HEK293 (cell line): Measurements from ENCODE around the gene EHMT1.

ENCODE experiments used
- CTCF ChIA-PET: fragments of 350-600 bp; formaldehyde crosslinking; extraction: SDS; loops from one replicate; lab custom pipeline; 2021; ENCODE audit warnings: antibody characterized with exemption; lab: Yijun Ruan, JAX
- POLR2A ChIA-PET: fragments of 300-600 bp; formaldehyde crosslinking; extraction: SDS; loops from one replicate; lab custom pipeline; 2020; ENCODE audit warnings: antibody characterized with exemption, inconsistent platforms; lab: Yijun Ruan, JAX
- H3K27ac ChIP-seq: fragments of 200-500 bp; sonication (Bioruptor generic); 2 replicates; pipeline ENCODE4 v1.5.1; 2014; ENCODE audit warnings: low read depth, low read length, control low read depth, inconsistent platforms; ENCODE audit errors: extremely low read depth
- H3K36me3 ChIP-seq, 2 experiments: fragments of 200-500 bp in 1 of 2; sonication (Bioruptor generic) in 1 of 2; 1 replicate in 1 of 2; 2 replicates in 1 of 2; pipeline ENCODE4 v1.5.1; 2014 to 2017; ENCODE audit warnings: inconsistent platforms in 2 of 2, low read length in 2 of 2; ENCODE audit not compliant: control insufficient read depth in 2 of 2, insufficient read depth in 1 of 2
- H3K4me1 ChIP-seq: fragments of 200-500 bp; sonication (Bioruptor generic); 2 replicates; pipeline ENCODE4 v1.5.1; 2014; ENCODE audit warnings: mild to moderate bottlenecking, low read length, inconsistent platforms; ENCODE audit not compliant: control insufficient read depth, insufficient read depth
- H3K4me3 ChIP-seq: 2 replicates; pipeline ENCODE4 v1.5.1; 2011; ENCODE audit warnings: low read depth, mild to moderate bottlenecking, control low read depth, low read length, moderate library complexity
- H3K9me3 ChIP-seq: fragments of 200-500 bp; sonication (Bioruptor generic); 2 replicates; pipeline ENCODE4 v1.5.1; 2014; ENCODE audit warnings: low read depth, low read length, inconsistent platforms; ENCODE audit not compliant: control insufficient read depth, insufficient read depth
- GLI4 ChIP-seq: fragments of 450-650 bp; formaldehyde crosslinking; IDR thresholded peaks from 2 replicates; pipeline ENCODE4 v1.5.1; 2016; ENCODE audit warnings: missing biosample characterization, missing genetic modification characterization
- KLF1 ChIP-seq: fragments of 450-650 bp; formaldehyde crosslinking; IDR thresholded peaks from 2 replicates; pipeline ENCODE4 v1.5.1; 2016; ENCODE audit warnings: missing biosample characterization, missing genetic modification characterization
- KLF8 ChIP-seq: fragments of 450-650 bp; formaldehyde crosslinking; IDR thresholded peaks from 2 replicates; pipeline ENCODE4 v1.5.1; 2016; ENCODE audit warnings: missing biosample characterization, missing genetic modification characterization
- MZF1 ChIP-seq: fragments of 450-650 bp; formaldehyde crosslinking; IDR thresholded peaks from 2 replicates; pipeline ENCODE4 v1.5.1; 2017; ENCODE audit warnings: missing biosample characterization, missing genetic modification characterization, borderline replicate concordance
- SCRT1 ChIP-seq: fragments of 450-650 bp; formaldehyde crosslinking; IDR thresholded peaks from 2 replicates; pipeline ENCODE4 v1.5.1; 2016; ENCODE audit warnings: missing biosample characterization, missing genetic modification characterization, borderline replicate concordance
- SCRT2 ChIP-seq: fragments of 450-650 bp; formaldehyde crosslinking; IDR thresholded peaks from 2 replicates; pipeline ENCODE4 v1.5.1; 2016; ENCODE audit warnings: missing biosample characterization, missing genetic modification characterization
- SP3 ChIP-seq: fragments of 450-650 bp; formaldehyde crosslinking; IDR thresholded peaks from 2 replicates; pipeline ENCODE4 v1.5.1; 2016; ENCODE audit warnings: missing biosample characterization, missing genetic modification characterization
- ZFP69B ChIP-seq: fragments of 450-650 bp; formaldehyde crosslinking; IDR thresholded peaks from 2 replicates; pipeline ENCODE4 v1.5.1; 2016; ENCODE audit warnings: missing biosample characterization, missing genetic modification characterization
- ZNF121 ChIP-seq: fragments of 450-650 bp; formaldehyde crosslinking; IDR thresholded peaks from 2 replicates; pipeline ENCODE4 v1.5.1; 2016; ENCODE audit warnings: missing biosample characterization, missing genetic modification characterization
- ZNF155 ChIP-seq: fragments of 450-650 bp; formaldehyde crosslinking; IDR thresholded peaks from 2 replicates; pipeline ENCODE4 v1.5.1; 2016; ENCODE audit warnings: missing biosample characterization, missing genetic modification characterization
- ZNF175 ChIP-seq: fragments of 450-650 bp; formaldehyde crosslinking; IDR thresholded peaks from 2 replicates; pipeline ENCODE4 v1.5.1; 2016; ENCODE audit warnings: missing biosample characterization, missing genetic modification characterization
- ZNF23 ChIP-seq: fragments of 450-650 bp; formaldehyde crosslinking; IDR thresholded peaks from 2 replicates; pipeline ENCODE4 v1.5.1; 2016; ENCODE audit warnings: missing biosample characterization, missing genetic modification characterization, borderline replicate concordance
- ZNF248 ChIP-seq: fragments of 450-650 bp; formaldehyde crosslinking; IDR thresholded peaks from 2 replicates; pipeline ENCODE4 v1.5.1; 2017; ENCODE audit warnings: missing biosample characterization, missing genetic modification characterization
- ZNF335 ChIP-seq: fragments of 450-650 bp; formaldehyde crosslinking; conservative IDR thresholded peaks from 2 replicates; pipeline ENCODE4 v1.5.1; 2016; ENCODE audit warnings: missing biosample characterization, missing genetic modification characterization
- ZNF426 ChIP-seq: fragments of 450-650 bp; formaldehyde crosslinking; IDR thresholded peaks from 2 replicates; pipeline ENCODE4 v1.5.1; 2017; ENCODE audit warnings: missing biosample characterization, missing genetic modification characterization, mild to moderate bottlenecking, inconsistent platforms, moderate library complexity
- ZNF548 ChIP-seq: fragments of 450-650 bp; formaldehyde crosslinking; IDR thresholded peaks from 2 replicates; pipeline ENCODE4 v1.5.1; 2016; ENCODE audit warnings: missing biosample characterization, missing genetic modification characterization
- ZNF560 ChIP-seq: fragments of 450-650 bp; formaldehyde crosslinking; IDR thresholded peaks from 2 replicates; pipeline ENCODE4 v1.5.1; 2017; ENCODE audit warnings: missing biosample characterization, missing genetic modification characterization, borderline replicate concordance
- ZNF626 ChIP-seq: fragments of 450-650 bp; sonication (Bioruptor Pico); formaldehyde crosslinking; IDR thresholded peaks from 2 replicates; pipeline ENCODE4 v1.5.1; 2018; ENCODE audit warnings: missing biosample characterization, missing genetic modification characterization, inconsistent platforms
- ZNF670 ChIP-seq: fragments of 450-650 bp; formaldehyde crosslinking; IDR thresholded peaks from 2 replicates; pipeline ENCODE4 v1.5.1; 2016; ENCODE audit warnings: missing biosample characterization, missing genetic modification characterization, low read depth
- ZNF747 ChIP-seq: fragments of 450-650 bp; formaldehyde crosslinking; IDR thresholded peaks from 2 replicates; pipeline ENCODE4 v1.5.1; 2016; ENCODE audit warnings: missing biosample characterization, missing genetic modification characterization
- ZSCAN23 ChIP-seq: fragments of 450-650 bp; formaldehyde crosslinking; IDR thresholded peaks from 2 replicates; pipeline ENCODE4 v1.5.1; 2016; ENCODE audit warnings: missing biosample characterization, missing genetic modification characterization
- TF ChIP-seq, protein P1 (sequence below): fragments of 450-650 bp; formaldehyde crosslinking; IDR thresholded peaks from 2 replicates; pipeline ENCODE4 v1.5.1; 2016; ENCODE audit warnings: missing biosample characterization, missing genetic modification characterization
- TF ChIP-seq, protein P2 (sequence below): fragments of 450-650 bp; formaldehyde crosslinking; IDR thresholded peaks from 2 replicates; pipeline ENCODE4 v1.5.1; 2016; ENCODE audit warnings: missing biosample characterization, missing genetic modification characterization
- TF ChIP-seq, protein P3 (sequence below): fragments of 450-650 bp; formaldehyde crosslinking; IDR thresholded peaks from 2 replicates; pipeline ENCODE4 v1.5.1; 2016; ENCODE audit warnings: missing biosample characterization, missing genetic modification characterization
- TF ChIP-seq, protein P4 (sequence below): fragments of 450-650 bp; formaldehyde crosslinking; IDR thresholded peaks from 2 replicates; pipeline ENCODE4 v1.5.1; 2016; ENCODE audit warnings: missing biosample characterization, missing genetic modification characterization, low read depth
- TF ChIP-seq, protein P5 (sequence below): fragments of 450-650 bp; formaldehyde crosslinking; IDR thresholded peaks from 2 replicates; pipeline ENCODE4 v1.5.1; 2017; ENCODE audit warnings: missing biosample characterization, missing genetic modification characterization

Gene EHMT1

DNA sequence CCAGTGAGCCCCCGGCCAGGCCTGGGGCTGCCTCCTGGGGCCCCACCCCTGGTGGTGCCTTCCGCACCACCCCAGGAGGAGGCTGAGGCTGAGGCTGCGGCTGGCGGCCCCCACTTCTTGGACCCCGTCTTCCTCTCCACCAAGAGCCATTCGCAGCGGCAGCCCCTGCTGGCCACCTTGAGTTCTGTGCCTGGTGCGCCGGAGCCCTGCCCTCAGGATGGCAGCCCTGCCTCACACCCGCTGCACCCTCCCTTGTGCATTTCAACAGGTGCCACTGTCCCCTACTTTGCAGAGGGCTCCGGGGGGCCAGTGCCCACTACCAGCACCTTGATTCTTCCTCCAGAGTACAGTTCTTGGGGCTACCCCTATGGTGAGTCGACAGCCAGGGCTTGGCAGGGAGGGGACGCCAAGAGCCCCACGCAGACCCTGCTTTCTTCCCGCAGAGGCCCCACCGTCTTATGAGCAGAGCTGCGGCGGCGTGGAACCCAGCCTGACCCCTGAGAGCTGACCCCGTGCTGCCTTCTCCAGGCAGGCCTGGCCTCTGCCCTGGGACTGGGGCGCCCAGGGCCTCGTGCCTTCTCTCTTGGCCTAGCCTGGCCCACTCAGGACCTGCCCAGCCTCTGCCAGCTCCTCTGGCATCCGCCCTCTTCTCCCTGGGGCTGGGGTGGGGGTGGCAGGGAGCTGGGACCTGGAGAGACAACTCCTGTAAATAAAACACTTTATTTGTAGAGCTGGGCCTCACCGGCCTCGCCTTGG, 4.0 kb upstream of the EHMT1 start:
- peaks cover 0 to 38% of the 10 kb centered on the region in 2 experiments; a peak in 1 of 3 replicates for H3K36me3 ChIP-seq
- peaks cover 6% of the 10 kb centered on the region; the same call in 1 of the 2 replicates for H3K4me1 ChIP-seq
- CTCF ChIA-PET: interaction anchor here (3.0 kb wide), 1 partner anchor 33 kb away, joined by 16 read pairs; no protein-coding TSS in a partner anchor
- POLR2A ChIA-PET: interaction anchor here (1.1 to 1.6 kb wide), 4 partner anchors 10 to 35 kb away, joined by 3 to 7 read pairs (median 4); partner anchors contain the start of genes ARRDC1 and ZMYND19
- H3K4me3 ChIP-seq: no peak overlapping the region
- no peaks in the 10 kb centered on the region for H3K9me3 ChIP-seq
- H3K27ac ChIP-seq: no peak overlapping the region
- no peak for TF ChIP-seq ZNF155
- TF ChIP-seq ZNF626 (tag by site-specific recombination): no peak
- no peak for TF ChIP-seq ZNF335 (tag by site-specific recombination)
- TF ChIP-seq, protein P1, sequence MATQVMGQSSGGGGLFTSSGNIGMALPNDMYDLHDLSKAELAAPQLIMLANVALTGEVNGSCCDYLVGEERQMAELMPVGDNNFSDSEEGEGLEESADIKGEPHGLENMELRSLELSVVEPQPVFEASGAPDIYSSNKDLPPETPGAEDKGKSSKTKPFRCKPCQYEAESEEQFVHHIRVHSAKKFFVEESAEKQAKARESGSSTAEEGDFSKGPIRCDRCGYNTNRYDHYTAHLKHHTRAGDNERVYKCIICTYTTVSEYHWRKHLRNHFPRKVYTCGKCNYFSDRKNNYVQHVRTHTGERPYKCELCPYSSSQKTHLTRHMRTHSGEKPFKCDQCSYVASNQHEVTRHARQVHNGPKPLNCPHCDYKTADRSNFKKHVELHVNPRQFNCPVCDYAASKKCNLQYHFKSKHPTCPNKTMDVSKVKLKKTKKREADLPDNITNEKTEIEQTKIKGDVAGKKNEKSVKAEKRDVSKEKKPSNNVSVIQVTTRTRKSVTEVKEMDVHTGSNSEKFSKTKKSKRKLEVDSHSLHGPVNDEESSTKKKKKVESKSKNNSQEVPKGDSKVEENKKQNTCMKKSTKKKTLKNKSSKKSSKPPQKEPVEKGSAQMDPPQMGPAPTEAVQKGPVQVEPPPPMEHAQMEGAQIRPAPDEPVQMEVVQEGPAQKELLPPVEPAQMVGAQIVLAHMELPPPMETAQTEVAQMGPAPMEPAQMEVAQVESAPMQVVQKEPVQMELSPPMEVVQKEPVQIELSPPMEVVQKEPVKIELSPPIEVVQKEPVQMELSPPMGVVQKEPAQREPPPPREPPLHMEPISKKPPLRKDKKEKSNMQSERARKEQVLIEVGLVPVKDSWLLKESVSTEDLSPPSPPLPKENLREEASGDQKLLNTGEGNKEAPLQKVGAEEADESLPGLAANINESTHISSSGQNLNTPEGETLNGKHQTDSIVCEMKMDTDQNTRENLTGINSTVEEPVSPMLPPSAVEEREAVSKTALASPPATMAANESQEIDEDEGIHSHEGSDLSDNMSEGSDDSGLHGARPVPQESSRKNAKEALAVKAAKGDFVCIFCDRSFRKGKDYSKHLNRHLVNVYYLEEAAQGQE (tag by site-specific recombination): no peak
- TF ChIP-seq SP3 (tag by site-specific recombination): no peak
- TF ChIP-seq, protein P2, sequence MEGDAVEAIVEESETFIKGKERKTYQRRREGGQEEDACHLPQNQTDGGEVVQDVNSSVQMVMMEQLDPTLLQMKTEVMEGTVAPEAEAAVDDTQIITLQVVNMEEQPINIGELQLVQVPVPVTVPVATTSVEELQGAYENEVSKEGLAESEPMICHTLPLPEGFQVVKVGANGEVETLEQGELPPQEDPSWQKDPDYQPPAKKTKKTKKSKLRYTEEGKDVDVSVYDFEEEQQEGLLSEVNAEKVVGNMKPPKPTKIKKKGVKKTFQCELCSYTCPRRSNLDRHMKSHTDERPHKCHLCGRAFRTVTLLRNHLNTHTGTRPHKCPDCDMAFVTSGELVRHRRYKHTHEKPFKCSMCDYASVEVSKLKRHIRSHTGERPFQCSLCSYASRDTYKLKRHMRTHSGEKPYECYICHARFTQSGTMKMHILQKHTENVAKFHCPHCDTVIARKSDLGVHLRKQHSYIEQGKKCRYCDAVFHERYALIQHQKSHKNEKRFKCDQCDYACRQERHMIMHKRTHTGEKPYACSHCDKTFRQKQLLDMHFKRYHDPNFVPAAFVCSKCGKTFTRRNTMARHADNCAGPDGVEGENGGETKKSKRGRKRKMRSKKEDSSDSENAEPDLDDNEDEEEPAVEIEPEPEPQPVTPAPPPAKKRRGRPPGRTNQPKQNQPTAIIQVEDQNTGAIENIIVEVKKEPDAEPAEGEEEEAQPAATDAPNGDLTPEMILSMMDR (tag by site-specific recombination): peak; percentile 28
- TF ChIP-seq ZNF426 (tag by site-specific recombination): no peak
- no peak for TF ChIP-seq MZF1 (tag by site-specific recombination)
- no peak for TF ChIP-seq ZNF248 (tag by site-specific recombination)
- no peak for TF ChIP-seq ZNF548 (tag by site-specific recombination)
- TF ChIP-seq ZSCAN23 (tag by site-specific recombination): no peak
- peak; percentile 51; the same call in 1 of the 2 replicates for TF ChIP-seq SCRT1
- no peak for TF ChIP-seq ZNF670
- TF ChIP-seq, protein P3, sequence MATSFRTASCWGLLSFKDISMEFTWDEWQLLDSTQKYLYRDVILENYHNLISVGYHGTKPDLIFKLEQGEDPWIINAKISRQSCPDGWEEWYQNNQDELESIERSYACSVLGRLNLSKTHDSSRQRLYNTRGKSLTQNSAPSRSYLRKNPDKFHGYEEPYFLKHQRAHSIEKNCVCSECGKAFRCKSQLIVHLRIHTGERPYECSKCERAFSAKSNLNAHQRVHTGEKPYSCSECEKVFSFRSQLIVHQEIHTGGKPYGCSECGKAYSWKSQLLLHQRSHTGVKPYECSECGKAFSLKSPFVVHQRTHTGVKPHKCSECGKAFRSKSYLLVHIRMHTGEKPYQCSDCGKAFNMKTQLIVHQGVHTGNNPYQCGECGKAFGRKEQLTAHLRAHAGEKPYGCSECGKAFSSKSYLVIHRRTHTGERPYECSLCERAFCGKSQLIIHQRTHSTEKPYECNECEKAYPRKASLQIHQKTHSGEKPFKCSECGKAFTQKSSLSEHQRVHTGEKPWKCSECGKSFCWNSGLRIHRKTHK: no peak
- no peak for TF ChIP-seq ZNF175 (tag by site-specific recombination)
- TF ChIP-seq KLF1: no peak
- TF ChIP-seq, protein P4, sequence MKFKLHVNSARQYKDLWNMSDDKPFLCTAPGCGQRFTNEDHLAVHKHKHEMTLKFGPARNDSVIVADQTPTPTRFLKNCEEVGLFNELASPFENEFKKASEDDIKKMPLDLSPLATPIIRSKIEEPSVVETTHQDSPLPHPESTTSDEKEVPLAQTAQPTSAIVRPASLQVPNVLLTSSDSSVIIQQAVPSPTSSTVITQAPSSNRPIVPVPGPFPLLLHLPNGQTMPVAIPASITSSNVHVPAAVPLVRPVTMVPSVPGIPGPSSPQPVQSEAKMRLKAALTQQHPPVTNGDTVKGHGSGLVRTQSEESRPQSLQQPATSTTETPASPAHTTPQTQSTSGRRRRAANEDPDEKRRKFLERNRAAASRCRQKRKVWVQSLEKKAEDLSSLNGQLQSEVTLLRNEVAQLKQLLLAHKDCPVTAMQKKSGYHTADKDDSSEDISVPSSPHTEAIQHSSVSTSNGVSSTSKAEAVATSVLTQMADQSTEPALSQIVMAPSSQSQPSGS (tag by site-specific recombination): no peak
- no peak for TF ChIP-seq ZNF23
- TF ChIP-seq, protein P5, sequence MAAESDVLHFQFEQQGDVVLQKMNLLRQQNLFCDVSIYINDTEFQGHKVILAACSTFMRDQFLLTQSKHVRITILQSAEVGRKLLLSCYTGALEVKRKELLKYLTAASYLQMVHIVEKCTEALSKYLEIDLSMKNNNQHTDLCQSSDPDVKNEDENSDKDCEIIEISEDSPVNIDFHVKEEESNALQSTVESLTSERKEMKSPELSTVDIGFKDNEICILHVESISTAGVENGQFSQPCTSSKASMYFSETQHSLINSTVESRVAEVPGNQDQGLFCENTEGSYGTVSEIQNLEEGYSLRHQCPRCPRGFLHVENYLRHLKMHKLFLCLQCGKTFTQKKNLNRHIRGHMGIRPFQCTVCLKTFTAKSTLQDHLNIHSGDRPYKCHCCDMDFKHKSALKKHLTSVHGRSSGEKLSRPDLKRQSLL (tag by site-specific recombination): no peak
- no peak for TF ChIP-seq GLI4
- TF ChIP-seq SCRT2 (tag by site-specific recombination): peak; percentile 85
- TF ChIP-seq ZNF121 (tag by site-specific recombination): no peak
- no peak for TF ChIP-seq ZNF560 (tag by site-specific recombination)
- TF ChIP-seq ZNF747 (tag by site-specific recombination): no peak
- TF ChIP-seq KLF8 (tag by site-specific recombination): no peak
- no peak for TF ChIP-seq ZFP69B
